Astrocyte of the cerebellum (primary cell): Measurements from ENCODE around the gene CEP83.

ENCODE experiments used
- DNase-seq: peaks from one replicate; pipeline ENCODE4 v3.0.0-alpha.2; 2011; ENCODE audit warnings: low read depth
- H3K4me3 ChIP-seq: 2 replicates; pipeline ENCODE4 v1.5.1; 2011; ENCODE audit warnings: mild to moderate bottlenecking, low read depth, low read length, moderate library complexity
- in situ Hi-C: cut with HindIII; loops from 2 replicates; pipeline ENCODE4 v1.10.0; 2017; ENCODE audit warnings: low sequenced_read_pairs
- TF ChIP-seq, protein P1 (sequence below): IDR thresholded peaks from 2 replicates; pipeline ENCODE4 v1.5.1; 2012; ENCODE audit warnings: low read length, low read depth, moderate library complexity, mild to moderate bottlenecking; ENCODE audit errors: missing control alignments

Gene CEP83

DNA sequence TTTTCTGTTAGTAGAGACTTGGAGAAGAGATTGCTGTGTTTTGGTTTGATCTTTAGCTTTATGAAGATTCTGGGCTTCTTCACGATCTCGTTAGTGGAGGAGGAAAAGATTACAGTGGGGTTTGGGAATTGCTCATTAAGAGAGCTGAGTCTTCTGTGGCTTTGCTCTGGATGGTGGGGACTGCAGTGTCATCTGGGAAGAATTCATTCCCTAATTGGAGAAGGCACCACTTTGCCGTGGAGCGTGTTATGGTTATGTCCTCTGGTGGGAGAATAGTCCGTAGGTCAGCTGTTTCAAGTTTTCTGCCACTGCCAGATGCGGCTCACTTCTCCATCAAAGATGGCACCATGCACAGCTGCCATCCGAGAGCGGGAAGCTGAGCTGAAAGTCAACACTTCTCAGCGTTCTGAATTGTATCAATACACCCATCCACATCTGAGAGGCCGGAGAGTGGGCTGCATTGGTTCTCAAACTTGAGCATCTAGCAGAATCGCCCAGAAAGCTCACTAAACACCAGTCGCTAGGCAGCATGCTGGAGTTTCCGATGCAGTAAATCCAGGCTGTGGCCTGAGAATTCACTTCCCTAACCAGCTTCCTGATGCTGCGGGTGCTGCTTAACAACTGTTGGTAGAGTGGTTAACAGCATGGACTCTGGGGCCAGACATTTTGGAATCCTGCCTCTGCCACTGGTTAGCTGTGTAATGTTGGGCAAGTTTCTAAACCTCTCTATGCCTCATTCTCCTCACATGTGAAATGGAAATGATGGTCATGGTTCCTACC, 193.5 kb downstream of the CEP83 start:
- in situ Hi-C loops = no loop called here
- DNase-seq = no peak
- no peak overlapping the region for H3K4me3 ChIP-seq
- TF ChIP-seq, protein P1, sequence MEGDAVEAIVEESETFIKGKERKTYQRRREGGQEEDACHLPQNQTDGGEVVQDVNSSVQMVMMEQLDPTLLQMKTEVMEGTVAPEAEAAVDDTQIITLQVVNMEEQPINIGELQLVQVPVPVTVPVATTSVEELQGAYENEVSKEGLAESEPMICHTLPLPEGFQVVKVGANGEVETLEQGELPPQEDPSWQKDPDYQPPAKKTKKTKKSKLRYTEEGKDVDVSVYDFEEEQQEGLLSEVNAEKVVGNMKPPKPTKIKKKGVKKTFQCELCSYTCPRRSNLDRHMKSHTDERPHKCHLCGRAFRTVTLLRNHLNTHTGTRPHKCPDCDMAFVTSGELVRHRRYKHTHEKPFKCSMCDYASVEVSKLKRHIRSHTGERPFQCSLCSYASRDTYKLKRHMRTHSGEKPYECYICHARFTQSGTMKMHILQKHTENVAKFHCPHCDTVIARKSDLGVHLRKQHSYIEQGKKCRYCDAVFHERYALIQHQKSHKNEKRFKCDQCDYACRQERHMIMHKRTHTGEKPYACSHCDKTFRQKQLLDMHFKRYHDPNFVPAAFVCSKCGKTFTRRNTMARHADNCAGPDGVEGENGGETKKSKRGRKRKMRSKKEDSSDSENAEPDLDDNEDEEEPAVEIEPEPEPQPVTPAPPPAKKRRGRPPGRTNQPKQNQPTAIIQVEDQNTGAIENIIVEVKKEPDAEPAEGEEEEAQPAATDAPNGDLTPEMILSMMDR = no peak

- no peak for DNase-seq
- TF ChIP-seq, protein P1 = no peak
Observed at GRCh38 chr12:94265539-94265938, 194.1 kb downstream of the CEP83 start.

GRCh38 chr12:94264736-94265485, 194.8 kb downstream of the CEP83 start:
- in situ Hi-C loops = no loop called here
- TF ChIP-seq, protein P1 = no peak
- no peak overlapping the region for H3K4me3 ChIP-seq
- no peak for DNase-seq

More at GRCh38 chr12:94265539-94265938, 194.1 kb downstream of the CEP83 start:
- in situ Hi-C loops = no loop called here
- no peak overlapping the region for H3K4me3 ChIP-seq

DNA sequence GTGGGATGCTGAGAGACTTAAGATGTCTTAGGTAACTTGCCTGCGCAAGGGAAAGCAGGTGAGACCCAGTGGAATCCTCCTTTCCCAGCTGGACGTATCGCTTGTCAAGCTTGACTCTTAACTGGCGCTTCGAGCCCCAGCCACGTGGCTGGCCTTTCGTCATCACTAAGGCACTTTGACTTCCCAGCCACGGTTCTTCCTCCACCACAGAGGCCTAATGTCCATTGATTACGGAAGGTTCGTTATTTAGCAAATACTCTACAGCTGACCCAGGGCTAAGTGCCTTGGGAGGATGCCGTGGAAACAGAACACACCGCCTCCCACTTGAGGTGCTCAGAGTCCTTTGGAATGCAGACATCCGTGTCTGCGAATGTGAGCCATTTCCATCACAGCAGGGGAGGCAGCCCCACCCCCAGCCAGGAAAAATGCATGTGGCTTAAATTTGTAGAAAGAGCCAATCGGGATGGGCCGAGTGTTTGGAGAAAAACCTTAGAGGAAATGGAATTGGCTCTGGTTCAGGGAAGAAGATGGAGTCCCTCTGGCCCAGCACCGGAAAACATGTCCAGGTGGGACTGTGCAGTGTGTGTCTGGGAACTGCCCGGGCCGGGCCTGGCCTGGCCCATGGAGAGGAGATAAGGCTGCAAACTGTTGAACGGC, 195.6 kb downstream of the CEP83 start:
- no peak for DNase-seq
- in situ Hi-C loops = no loop called here
- TF ChIP-seq, protein P1 = no peak
- no peak overlapping the region for H3K4me3 ChIP-seq

DNA sequence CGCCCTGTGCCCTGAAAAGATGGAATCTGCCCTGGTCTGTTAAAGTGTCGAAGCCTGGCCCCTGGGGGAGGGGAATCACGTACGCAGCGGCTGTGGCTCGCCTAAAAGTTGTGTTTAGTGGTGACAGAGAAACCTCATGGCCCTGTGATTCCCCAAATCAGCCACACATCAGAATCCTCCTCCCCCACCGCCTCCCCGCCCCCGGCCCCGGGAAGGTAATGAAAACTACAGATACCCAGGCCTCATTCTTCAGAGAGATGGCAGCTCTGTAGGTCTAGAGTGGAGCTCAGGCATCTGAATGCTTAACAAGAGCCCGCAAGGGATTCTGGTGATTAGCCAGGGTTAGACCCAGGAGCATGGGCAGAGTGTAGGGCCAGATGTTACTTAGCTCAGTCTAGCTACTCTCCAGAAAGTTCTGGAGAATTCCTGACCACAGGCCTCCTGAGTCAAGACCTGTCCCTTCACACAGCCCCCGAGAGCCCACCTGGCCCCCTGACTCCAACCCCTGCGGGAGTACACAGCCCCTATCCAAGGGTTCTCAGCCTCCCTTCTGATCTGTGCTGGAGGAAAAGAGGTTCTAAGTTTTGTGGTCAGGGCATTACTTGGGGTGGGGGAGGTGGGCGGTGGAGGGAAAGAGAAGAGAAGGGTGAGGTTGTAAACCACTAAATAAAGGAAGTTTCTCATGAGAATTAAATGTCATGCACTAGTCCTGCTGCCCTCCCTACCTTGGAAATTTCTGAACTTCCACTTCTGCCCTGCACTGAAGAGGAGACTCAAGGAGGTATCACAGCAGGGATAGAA, 196.5 kb downstream of the CEP83 start:
- in situ Hi-C loops = no loop called here
- TF ChIP-seq, protein P1 = no peak
- H3K4me3 ChIP-seq = no peak overlapping the region
- DNase-seq = no peak
